OCI-LY3 (cell line): ENCODE measurements around the gene CFAP45.

Experiments used
- CTCF ChIP-seq: fragments of 200-600, 300-600 bp; sonication (generic); IDR thresholded peaks from 2 replicates; pipeline ENCODE4 v1.5.1; 2014; ENCODE audit warnings: antibody characterized with exemption, low read length, low read depth
- EZH2phosphoT487 ChIP-seq: fragments of 200-600 bp; shearing (Covaris generic); IDR thresholded peaks from 2 replicates; pipeline ENCODE4 v1.6.1; 2018; ENCODE audit warnings: antibody characterized with exemption, mixed run types, low read depth

GRCh38 chr1:159868766-159869165 lies 31.2 kb downstream of the CFAP45 start:
- TF ChIP-seq CTCF: no peak
- no peak for TF ChIP-seq EZH2phosphoT487
